Measurements from ENCODE around the gene SSBP2. TPM values are rescaled to one million over a fixed set of nuclear protein-coding genes. Genes with fewer than 3 reads are reported as not detected.

The SSBP2 gene
- total RNA-seq, 1 donor from 2014 or later = 47.9 TPM

DNA sequence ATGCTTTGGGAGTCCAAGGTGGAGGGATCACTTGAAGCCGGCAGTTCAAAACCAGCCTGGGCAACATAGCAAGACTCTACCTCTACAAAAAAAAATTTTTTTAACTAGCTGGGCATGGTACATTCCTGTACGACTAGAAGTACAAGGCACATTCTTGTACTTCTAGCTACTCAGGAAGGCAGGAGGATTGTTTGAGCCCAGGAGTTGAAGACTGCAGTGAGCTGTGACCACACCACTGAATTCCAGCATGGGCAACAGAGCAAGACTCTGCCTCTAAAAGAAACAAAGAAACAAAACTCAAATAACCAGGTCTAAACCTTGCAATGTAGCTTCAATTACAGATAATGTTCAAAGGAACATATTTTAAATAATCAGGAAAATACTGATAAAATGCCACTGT, 56.2 kb downstream of the SSBP2 start:
- Mint-ChIP-seq H3K4me1 (ENCODE audit: low read depth) (peaks cover 4% of the 10 kb centered on the region), H3K27ac (ENCODE audit: unreplicated experiment) (no peak overlapping the region), H3K27me3 (ENCODE audit: low read depth) (no peaks in the 10 kb centered on the region), H3K4me3 (ENCODE audit: unreplicated experiment) (no peak overlapping the region), H3K36me3 (ENCODE audit: low read depth) (peaks cover 28% of the 10 kb centered on the region), H3K9me3 (ENCODE audit: low read depth) (peaks cover 29% of the 10 kb centered on the region)
- no peak for DNase-seq (ENCODE audit: low spot score)
- TF ChIP-seq, protein P1, sequence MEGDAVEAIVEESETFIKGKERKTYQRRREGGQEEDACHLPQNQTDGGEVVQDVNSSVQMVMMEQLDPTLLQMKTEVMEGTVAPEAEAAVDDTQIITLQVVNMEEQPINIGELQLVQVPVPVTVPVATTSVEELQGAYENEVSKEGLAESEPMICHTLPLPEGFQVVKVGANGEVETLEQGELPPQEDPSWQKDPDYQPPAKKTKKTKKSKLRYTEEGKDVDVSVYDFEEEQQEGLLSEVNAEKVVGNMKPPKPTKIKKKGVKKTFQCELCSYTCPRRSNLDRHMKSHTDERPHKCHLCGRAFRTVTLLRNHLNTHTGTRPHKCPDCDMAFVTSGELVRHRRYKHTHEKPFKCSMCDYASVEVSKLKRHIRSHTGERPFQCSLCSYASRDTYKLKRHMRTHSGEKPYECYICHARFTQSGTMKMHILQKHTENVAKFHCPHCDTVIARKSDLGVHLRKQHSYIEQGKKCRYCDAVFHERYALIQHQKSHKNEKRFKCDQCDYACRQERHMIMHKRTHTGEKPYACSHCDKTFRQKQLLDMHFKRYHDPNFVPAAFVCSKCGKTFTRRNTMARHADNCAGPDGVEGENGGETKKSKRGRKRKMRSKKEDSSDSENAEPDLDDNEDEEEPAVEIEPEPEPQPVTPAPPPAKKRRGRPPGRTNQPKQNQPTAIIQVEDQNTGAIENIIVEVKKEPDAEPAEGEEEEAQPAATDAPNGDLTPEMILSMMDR (IDR thresholded peaks at IDR 0.05) = no peak

DNA sequence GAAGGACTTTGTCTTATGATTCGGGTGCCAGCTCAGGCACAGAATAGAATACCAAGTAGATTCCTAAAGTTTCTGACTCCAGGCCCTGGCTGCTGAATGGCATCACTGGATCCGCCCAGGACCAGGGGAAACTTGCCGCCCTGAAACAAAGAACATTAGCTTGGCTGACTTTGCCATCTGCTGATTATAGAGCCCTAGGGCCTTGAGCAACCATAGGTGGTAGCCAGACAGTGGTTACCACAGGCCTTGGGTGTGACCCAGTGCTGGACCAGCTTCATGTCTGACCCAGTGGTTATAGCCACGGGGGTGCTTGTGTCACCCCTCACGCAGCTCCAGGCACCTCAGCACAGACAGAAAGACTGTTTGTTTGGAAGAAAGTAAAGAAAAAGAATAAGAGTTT, 62.7 kb downstream of the SSBP2 start:
- no peak overlapping the region for H3K27ac Mint-ChIP-seq (ENCODE audit: unreplicated experiment)
- TF ChIP-seq, protein P1 (IDR thresholded peaks at IDR 0.05) = no peak
- H3K36me3 Mint-ChIP-seq (ENCODE audit: low read depth) = peaks cover 19% of the 10 kb centered on the region
- peaks cover 33% of the 10 kb centered on the region for H3K9me3 Mint-ChIP-seq (ENCODE audit: low read depth)
- DNase-seq (ENCODE audit: low spot score) = no peak
- no peak overlapping the region for H3K4me3 Mint-ChIP-seq (ENCODE audit: unreplicated experiment)
- no peaks in the 10 kb centered on the region for H3K27me3 Mint-ChIP-seq (ENCODE audit: low read depth)
- H3K4me1 Mint-ChIP-seq (ENCODE audit: low read depth) = peaks cover 8% of the 10 kb centered on the region

DNA sequence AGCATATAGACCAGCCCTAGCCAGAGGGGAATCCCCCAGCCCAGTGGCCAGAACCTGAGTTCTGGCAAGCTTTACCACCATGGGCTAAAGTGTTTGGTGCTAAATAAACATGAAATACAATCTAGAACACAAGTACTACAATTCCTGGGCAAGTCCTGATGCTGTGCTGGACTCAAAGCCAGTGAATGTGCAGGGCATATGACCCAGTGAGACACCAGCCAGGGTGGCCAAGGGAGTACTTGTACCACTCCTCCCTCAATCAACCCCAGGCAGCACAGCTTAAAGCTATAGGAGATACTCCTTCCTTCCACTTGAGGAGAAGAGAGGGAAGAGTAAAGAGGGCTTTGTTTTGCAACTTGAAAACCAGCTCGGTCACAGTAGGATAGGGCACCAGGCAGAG, 63.6 kb downstream of the SSBP2 start:
- TF ChIP-seq, protein P1 (IDR thresholded peaks at IDR 0.05) = no peak
- no peak overlapping the region for H3K27ac Mint-ChIP-seq (ENCODE audit: unreplicated experiment)
- peaks cover 17% of the 10 kb centered on the region for H3K36me3 Mint-ChIP-seq (ENCODE audit: low read depth)
- no peak for DNase-seq (ENCODE audit: low spot score)
- H3K27me3 Mint-ChIP-seq (ENCODE audit: low read depth) = no peaks in the 10 kb centered on the region
- no peak overlapping the region for H3K4me3 Mint-ChIP-seq (ENCODE audit: unreplicated experiment)
- H3K4me1 Mint-ChIP-seq (ENCODE audit: low read depth) = peaks cover 7% of the 10 kb centered on the region
- peaks cover 32% of the 10 kb centered on the region for H3K9me3 Mint-ChIP-seq (ENCODE audit: low read depth)

DNA sequence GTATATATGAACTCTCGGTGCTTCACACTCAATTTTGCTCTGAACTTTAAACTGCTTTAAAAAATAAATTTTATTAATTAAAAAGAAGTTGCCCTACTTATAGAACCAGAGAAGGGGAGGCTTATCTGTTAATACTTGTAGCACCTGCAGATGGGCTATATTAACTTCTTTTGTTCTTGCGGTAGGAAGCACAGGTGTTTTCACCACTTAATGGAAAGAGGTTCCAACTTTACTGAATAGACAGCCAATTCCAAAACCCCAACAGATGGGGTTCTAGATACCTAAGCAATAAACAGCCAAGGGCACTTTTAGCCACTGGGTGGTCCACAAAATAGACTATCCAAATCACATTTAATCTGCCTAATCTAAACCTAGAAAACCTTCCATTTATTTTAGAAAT, 65.4 kb downstream of the SSBP2 start:
- H3K36me3 Mint-ChIP-seq (ENCODE audit: low read depth) = peaks cover 12% of the 10 kb centered on the region
- TF ChIP-seq, protein P1 (IDR thresholded peaks at IDR 0.05) = no peak
- no peak for DNase-seq (ENCODE audit: low spot score)
- peaks cover 4% of the 10 kb centered on the region for H3K4me1 Mint-ChIP-seq (ENCODE audit: low read depth)
- H3K27ac Mint-ChIP-seq (ENCODE audit: unreplicated experiment) = no peak overlapping the region
- no peak overlapping the region for H3K4me3 Mint-ChIP-seq (ENCODE audit: unreplicated experiment)
- peaks cover 30% of the 10 kb centered on the region for H3K9me3 Mint-ChIP-seq (ENCODE audit: low read depth)
- H3K27me3 Mint-ChIP-seq (ENCODE audit: low read depth) = no peaks in the 10 kb centered on the region

DNA sequence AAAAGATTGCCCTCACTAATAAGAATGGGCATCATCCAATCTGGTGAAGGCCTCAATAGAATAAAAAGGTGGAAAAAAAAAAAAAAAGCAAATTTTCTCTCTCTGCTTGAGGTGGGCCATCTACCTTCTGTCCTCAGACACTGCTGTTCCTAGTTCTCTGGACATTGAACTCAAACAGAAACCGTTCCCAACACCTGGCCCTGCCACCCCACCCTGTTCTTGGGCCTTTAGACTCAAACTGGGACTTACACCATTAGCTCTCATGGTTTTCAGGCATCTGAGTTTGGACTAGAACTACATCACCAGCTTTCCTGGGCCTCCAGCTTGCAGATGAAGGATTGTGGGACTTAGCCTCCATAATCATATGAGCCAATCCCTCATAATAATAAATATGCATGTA, 71.0 kb downstream of the SSBP2 start:
- peaks cover 6% of the 10 kb centered on the region for H3K4me1 Mint-ChIP-seq (ENCODE audit: low read depth)
- TF ChIP-seq, protein P1 (IDR thresholded peaks at IDR 0.05) = no peak
- peaks cover 29% of the 10 kb centered on the region for H3K9me3 Mint-ChIP-seq (ENCODE audit: low read depth)
- no peak for DNase-seq (ENCODE audit: low spot score)
- H3K36me3 Mint-ChIP-seq (ENCODE audit: low read depth) = peaks cover 11% of the 10 kb centered on the region
- no peaks in the 10 kb centered on the region for H3K27me3 Mint-ChIP-seq (ENCODE audit: low read depth)
- no peak overlapping the region for H3K27ac Mint-ChIP-seq (ENCODE audit: unreplicated experiment)
- H3K4me3 Mint-ChIP-seq (ENCODE audit: unreplicated experiment) = no peak overlapping the region

Data from chondrocyte (in vitro differentiated cells).